GM18951 (cell line): ENCODE data around the gene SMARCA2.

Experiments
- POLR2A ChIP-seq: IDR thresholded peaks from 4 replicates; pipeline ENCODE4 v1.6.1; 2011; ENCODE audit warnings: mild to moderate bottlenecking; ENCODE audit not compliant: insufficient read length, insufficient read depth; ENCODE audit errors: extremely low read depth
- in situ Hi-C: fragments of 300-500 bp; cut with MboI; formaldehyde crosslinking; loops from one replicate; pipeline ENCODE4 v1.12.0; 2022; ENCODE audit warnings: low sequenced_read_pairs, mixed read lengths, inconsistent platforms; ENCODE audit not compliant: unreplicated experiment

Gene SMARCA2

GRCh38 chr9:2158766-2159430, 143.8 kb downstream of the SMARCA2 start:
- no peak for TF ChIP-seq POLR2A
- in situ Hi-C loops, result no loop called here

DNA sequence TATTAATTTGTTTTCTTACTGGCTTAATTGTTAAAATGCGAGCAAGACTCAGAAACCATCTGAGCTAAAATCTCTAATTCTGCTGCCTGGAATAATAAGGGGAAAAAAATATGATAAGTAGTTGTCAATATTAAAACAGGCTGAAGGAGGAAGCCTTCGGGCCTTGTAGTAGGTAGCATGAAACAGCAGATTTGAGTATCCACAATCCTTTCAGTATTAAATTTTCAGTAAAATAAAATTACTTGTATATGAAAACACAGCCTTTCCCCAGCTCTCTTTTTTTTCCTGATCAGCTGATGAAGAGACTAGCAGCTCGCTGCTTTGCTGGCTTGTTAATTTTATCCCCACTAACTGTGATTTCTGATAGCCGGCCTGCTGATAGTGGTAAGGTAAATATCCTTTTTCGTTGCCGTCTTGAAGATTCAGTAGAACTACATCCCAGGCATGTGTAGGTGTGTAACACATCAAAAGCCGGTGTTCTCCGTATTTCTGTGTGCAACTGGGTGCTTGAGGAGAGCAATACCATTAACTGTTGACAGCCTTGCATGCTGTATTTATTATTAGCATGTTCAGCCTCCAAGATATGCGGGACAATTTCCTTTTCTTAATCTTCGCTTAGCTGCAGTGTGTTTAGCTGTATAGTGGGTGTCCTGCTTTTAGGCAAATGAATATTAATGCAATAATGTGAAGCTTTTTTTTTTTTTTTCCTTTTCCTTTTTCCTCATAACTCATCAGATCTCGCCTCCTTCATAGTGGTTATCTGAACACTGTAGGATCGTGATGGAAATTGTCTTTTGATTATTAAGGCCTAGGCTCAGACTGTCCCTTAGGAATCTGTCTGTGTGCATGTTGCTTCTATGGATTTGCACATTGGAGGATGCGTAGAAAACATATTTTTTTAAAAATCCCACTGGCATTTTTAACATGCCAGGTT, 144.6 kb downstream of the SMARCA2 start:
- in situ Hi-C loops, result no loop called here
- no peak for TF ChIP-seq POLR2A

- no peak for TF ChIP-seq POLR2A
- in situ Hi-C loops, result no loop called here
These were observed 146.5 kb downstream of the SMARCA2 start for GRCh38 chr9:2161661-2162060.

DNA sequence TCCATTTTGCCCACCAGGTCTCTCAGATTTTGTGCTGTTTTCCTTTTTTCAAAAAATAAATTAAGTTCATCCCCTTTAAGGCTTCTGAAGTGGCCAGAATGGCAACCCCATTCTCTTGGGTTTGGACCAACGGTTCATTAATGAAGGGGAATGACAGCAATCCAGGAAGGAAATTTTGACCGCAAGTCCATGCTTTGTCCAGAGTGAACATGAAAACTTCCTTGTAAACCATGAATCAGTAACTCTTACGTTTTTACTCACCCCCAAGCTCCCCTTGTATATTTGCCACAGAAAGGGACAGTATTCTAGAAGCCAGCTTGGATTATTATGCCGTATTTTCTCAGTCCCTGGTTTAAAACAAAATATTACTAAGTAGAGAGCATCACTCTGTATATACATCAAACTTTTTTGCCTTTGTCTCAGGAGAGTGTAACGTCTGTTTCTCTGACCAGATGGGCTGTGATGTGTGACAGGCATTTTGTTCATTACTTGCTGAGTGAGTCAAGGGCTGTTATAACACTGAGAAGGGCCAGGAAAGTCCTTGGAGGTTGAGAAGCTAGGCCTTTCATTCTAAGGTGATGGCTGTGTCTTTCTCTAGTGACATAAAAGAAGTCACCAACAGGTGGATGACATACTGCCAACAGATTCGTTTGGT, 148.2 kb downstream of the SMARCA2 start:
- in situ Hi-C loops, result no loop called here
- TF ChIP-seq POLR2A, result no peak

- in situ Hi-C loops, result no loop called here
- no peak for TF ChIP-seq POLR2A
These were observed 149.1 kb downstream of the SMARCA2 start for GRCh38 chr9:2164268-2164667.

DNA sequence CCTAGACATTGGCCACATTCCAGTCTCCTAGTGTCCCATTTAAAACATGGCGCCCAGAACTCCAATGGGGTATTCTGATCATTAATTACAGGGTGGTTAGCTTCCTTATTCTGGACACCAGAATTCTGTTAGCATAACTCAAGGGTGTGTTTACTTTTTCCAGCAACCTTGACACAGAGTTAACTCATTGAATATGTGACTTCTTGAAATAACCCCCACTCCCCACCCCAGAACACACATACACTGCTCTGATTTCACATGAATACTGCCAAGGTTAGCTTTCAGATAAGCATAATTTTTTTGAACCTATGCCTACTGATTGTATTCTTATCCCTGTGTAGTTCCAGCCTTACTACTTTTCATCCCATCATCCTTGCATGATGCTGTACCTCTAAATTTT, 151.1 kb downstream of the SMARCA2 start:
- no peak for TF ChIP-seq POLR2A
- in situ Hi-C loops, result no loop called here

- in situ Hi-C loops, result no loop called here
- no peak for TF ChIP-seq POLR2A
These were observed 153.9 kb downstream of the SMARCA2 start for GRCh38 chr9:2169035-2169434.

GRCh38 chr9:2170722-2171121, 155.6 kb downstream of the SMARCA2 start:
- no peak for TF ChIP-seq POLR2A
- in situ Hi-C loops, result no loop called here

GRCh38 chr9:2173170-2173569, 158.0 kb downstream of the SMARCA2 start:
- in situ Hi-C loops, result no loop called here
- TF ChIP-seq POLR2A, result no peak

GRCh38 chr9:2173861-2174260, 158.7 kb downstream of the SMARCA2 start:
- no peak for TF ChIP-seq POLR2A
- in situ Hi-C loops, result no loop called here

DNA sequence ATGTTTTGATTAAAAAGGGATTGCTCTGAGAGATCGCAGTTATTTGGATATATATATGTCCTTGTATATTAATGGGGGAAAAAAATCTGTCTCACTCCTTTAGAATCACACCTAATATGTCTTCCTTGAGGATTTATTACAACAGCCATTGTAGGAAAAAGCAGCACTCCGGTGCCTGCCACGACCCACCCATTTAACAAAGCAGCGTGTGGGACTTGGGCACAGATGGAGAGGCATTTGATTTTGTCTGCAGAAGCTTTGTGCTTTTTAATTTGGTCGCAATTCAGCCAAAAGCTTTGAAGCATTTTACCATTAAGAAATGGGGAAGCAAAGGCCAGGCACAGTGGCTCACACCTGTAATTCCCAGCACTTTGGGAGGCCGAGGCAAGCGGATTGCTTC, 159.2 kb downstream of the SMARCA2 start:
- in situ Hi-C loops, result no loop called here
- no peak for TF ChIP-seq POLR2A

DNA sequence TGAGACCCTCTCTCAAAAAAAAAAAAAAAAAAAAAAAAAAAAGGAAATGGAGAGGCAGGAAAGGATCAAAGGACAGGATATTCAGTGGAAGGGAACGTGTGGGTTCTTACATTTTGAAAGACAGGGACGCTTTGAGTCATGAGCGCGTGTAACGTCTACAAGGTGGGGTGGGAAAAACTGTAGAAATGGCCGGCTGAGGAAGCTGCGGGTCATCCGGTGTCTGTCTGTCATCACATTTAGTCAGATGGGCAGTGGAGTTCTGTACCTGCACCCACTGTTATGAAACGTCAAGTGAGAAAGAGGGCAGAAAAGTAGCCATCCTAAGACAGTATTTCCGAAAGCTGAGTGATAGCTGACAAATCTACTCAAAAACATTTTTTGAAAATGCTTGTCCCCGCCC, 159.8 kb downstream of the SMARCA2 start:
- in situ Hi-C loops, result no loop called here
- no peak for TF ChIP-seq POLR2A

- in situ Hi-C loops, result no loop called here
- TF ChIP-seq POLR2A, result no peak
These were observed 162.0 kb downstream of the SMARCA2 start for GRCh38 chr9:2177121-2177520.
